ENCODE results near the gene FOXN4.

DNA sequence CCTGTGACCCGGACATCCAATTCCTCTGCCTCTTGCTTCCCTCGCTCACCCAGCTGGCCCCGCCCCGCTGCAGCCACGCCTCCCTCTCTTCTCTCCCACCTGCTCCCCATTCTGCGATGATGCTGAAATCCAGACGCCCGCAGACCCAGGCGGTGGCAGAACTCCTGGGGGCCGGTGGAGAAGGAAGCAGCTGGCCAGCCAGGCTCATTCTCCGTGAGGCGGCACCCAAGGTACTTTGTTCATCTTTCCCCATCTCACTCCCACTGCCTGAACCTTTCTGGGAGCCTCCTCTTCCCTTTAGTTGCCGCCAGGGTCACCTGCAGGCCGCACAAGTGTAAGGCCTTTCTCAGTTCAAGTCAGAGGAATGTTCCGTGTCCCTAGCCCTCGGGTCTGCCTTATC is 35.7 kb downstream of the FOXN4 start:
- TF ChIP-seq, protein P1, sequence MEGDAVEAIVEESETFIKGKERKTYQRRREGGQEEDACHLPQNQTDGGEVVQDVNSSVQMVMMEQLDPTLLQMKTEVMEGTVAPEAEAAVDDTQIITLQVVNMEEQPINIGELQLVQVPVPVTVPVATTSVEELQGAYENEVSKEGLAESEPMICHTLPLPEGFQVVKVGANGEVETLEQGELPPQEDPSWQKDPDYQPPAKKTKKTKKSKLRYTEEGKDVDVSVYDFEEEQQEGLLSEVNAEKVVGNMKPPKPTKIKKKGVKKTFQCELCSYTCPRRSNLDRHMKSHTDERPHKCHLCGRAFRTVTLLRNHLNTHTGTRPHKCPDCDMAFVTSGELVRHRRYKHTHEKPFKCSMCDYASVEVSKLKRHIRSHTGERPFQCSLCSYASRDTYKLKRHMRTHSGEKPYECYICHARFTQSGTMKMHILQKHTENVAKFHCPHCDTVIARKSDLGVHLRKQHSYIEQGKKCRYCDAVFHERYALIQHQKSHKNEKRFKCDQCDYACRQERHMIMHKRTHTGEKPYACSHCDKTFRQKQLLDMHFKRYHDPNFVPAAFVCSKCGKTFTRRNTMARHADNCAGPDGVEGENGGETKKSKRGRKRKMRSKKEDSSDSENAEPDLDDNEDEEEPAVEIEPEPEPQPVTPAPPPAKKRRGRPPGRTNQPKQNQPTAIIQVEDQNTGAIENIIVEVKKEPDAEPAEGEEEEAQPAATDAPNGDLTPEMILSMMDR (IDR thresholded peaks at IDR 0.05 in 8 of 11, conservative IDR thresholded peaks at IDR 0.05 in 3 of 11) = no peak
- TF ChIP-seq POLR2AphosphoS5 (IDR thresholded peaks at IDR 0.05) = no peak

Measured in spleen (tissue), 7 donors.